NCI-H1048 (cell line): Measurements from ENCODE around the gene SLC39A10.
"Not testable (repeated sequence)": the region's sequence is repeated elsewhere in the genome, so short reads cannot be mapped to it uniquely, and the experiment has no call there.

ENCODE experiments used
- DNase-seq: peaks from one replicate; lab custom pipeline; 2025; lab: John Stamatoyannopoulos, UW

SLC39A10 gene, protein sequence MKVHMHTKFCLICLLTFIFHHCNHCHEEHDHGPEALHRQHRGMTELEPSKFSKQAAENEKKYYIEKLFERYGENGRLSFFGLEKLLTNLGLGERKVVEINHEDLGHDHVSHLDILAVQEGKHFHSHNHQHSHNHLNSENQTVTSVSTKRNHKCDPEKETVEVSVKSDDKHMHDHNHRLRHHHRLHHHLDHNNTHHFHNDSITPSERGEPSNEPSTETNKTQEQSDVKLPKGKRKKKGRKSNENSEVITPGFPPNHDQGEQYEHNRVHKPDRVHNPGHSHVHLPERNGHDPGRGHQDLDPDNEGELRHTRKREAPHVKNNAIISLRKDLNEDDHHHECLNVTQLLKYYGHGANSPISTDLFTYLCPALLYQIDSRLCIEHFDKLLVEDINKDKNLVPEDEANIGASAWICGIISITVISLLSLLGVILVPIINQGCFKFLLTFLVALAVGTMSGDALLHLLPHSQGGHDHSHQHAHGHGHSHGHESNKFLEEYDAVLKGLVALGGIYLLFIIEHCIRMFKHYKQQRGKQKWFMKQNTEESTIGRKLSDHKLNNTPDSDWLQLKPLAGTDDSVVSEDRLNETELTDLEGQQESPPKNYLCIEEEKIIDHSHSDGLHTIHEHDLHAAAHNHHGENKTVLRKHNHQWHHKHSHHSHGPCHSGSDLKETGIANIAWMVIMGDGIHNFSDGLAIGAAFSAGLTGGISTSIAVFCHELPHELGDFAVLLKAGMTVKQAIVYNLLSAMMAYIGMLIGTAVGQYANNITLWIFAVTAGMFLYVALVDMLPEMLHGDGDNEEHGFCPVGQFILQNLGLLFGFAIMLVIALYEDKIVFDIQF

DNA sequence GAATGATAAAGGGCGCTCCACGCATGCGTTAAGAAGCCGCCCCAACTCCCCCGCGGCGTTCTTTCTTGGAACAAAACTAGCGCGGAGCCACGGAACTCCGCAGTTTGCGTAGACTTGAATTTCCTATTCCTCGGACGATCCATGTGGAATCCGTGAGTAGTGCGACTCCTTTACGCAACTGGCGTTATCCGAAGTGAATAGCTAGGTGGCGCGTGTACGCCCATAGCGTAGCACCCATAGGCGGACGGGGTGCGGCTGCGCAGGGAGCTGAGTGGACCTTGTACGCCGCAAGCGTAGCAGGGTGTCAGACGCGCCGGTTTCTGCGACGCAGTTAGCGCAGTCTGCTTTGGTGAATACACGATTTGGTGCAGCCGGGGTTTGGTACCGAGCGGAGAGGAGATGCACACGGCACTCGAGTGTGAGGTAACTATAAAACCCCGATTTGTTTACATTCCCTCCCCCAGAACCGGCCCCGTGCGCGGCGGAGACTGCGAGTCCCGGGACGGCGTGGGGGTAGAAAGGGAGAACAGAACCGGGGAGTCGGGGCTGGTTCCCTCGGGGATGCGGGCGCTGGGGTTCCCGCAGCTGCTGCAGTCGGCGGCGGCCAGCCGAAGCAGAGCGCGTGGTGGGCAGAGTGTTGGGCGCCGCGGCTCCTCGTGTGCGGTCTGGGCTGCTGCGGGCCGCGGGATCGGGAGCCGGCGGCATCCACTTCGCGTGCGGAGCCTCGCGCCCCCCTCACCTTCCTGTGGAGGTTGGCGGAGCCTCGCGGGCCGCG, at the start of gene SLC39A10:
Gene SLC39A10 (plus strand): TSS at position 368 of the 775 bp plus-strand sequence. CDS start 22,817 bp downstream, outside the sequence.
- peak; percentile 94 for DNase-seq

DNA sequence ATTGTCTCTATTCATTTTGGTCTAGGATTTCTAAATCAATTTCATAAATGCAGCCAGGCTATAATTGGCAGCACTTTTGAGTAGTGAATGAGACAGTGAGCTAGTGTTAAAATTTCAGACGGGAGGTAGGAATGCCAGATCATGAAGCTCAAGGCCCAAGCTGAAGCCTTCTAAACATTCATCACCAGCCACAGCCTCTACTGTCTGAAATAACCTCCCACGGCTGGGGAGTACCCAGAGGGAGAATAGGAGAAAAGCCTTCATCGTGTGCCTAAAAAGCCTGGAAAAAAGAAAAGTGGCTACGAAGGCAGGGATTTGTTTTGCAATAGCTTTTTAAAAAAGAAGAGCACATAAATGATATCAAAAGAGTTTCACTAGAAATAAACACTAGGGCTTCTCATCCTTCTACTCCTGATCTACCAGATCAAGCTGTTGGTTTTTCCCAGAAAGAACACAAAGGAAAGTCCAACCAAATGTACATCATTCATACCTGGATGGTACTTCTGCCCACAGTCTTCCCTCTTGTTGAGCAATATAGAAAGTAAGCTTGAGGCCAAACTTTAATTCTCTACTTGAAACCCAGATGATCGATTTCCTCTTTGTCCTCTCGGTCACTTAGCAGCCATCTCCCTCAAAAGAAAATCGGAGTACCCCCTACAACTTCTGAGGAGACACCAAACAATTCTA, 48.1 kb upstream of the SLC39A10 start:
- DNase-seq, result no peak

DNA sequence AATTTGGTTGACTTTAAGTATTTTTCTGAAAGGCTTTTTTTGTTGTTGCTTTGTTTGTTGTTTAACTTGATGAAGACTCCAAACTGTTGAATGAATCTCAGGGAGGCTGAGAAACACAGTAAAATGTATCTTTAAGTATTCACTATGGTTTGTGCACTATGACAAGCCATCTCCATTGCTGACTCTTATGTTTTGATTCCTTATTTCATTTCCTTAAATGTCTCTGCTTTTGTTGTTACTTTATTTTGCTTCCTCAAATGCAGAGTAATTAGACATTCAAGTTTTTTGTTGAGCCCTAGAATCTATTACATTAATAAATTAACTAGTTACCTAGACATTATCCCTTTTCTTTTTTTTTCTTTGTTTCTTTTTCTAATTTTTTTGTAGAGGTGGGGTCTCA, 46.3 kb upstream of the SLC39A10 start:
- DNase-seq, result no peak

DNA sequence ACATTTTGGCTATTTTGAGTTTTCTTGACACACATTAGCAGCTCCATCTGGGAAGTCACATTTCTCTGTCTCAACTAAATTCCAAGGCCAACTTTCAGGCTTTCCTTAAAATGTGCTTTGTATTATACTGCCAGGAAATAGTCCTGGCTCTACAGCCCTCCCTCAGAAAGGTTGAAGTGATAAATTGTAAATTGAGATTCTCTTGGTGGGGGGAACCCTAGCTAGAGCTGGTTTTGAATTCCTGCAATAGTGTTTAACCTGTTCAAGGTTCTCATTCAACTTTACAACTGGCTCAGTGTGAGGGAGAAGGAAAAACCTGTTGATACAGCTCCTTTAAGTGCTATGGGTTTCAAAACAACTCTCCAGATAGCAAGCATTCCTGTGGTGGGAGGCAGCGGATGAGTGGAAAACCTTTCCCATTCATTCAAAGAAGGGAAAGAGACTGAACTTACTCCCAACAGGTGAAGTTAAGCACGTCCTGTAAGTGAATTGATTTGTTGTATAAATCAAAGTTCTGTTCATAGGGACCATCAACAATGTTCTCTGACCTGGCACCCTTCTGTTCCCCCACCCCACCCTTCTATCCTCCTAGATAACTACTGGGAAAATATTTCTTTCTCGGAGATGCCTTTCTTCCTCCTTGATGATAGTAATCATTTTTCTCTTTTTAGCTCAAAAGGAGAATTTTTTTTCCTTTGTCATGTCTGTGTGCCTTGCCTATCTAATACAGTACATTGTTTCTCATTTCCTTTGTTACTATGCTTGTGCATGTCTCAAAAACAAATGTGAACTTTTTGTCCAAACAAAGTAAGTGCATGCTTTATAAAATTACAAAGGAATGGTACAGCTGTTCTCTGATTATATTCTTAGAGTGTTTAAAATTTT, 44.2 kb upstream of the SLC39A10 start:
- no peak for DNase-seq

DNA sequence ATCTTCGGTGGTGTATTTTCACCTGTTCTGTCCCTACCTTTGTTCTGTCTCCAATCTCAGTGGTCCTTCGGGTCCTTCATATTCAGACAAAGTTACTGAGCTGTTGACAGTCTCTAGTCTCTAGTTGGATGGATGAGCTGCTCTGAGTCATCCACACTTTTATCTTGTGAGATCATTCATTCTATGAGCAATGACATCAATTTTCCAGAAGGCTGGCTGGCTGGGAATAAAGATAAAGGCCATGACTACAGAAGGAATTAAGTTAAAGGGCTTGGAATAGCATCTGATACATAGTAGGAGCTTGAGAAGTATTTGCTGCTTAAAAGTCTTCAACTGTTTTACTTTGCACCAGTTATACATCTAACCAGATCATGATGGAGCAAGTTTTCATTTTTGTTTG, 43.1 kb upstream of the SLC39A10 start:
- DNase-seq, result no peak

DNA sequence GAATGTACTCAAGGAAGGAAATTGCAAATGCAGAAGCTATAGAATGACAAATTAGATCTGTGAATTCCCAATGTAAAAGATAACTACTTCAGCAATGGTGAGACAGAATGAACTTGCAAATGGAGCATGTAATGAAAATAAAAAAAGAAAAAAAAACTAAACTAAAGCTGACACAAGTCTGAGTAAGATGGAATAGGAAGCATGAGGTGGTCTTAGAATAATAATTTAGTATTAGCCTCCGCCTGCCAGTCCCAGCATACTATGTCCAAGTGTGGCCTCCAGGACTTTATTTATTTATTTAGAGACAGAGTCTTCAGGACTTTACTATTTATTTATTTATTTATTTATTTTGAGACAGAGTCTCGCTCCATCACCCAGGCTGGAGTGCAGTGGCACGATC, 37.4 kb upstream of the SLC39A10 start:
- DNase-seq, result no peak

DNA sequence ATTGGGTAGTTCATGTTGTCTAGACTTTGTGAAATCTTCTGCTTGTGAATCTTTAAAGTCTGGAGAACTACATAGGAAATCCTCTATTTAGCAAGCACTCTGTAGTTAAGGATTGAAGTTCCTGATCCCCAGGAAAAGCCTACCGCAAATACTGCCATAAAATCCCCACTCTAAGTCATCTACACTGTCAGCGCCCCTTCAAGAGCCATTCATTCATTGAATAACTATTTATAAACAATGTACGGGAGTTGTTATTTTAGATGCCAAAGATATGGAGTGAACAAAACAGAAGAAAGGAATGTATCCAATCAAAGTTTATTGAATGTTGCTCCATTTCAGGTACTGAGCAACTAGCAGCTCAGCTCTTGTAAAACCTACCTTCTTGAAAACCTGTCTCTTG, 36.5 kb upstream of the SLC39A10 start:
- DNase-seq, result no peak

DNA sequence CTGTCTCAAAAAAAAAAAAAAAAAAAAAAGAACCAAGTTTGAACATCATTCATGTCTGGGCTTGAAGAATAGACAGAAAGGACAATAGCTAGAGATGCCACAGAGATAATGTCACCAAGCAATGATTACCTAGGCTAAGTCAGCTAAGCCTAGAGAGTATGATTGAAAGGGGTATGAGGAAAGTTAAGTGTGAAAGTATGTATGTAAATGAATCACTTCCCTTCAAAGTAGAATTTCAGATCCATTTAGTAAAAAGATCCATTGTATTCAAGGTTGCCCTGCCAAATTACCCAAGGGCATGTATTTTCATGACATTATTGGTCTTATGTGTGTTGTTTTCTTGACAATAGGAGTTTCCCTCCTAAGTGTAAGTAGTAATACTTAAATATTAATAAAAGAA, 34.1 kb upstream of the SLC39A10 start:
- no peak for DNase-seq

DNA sequence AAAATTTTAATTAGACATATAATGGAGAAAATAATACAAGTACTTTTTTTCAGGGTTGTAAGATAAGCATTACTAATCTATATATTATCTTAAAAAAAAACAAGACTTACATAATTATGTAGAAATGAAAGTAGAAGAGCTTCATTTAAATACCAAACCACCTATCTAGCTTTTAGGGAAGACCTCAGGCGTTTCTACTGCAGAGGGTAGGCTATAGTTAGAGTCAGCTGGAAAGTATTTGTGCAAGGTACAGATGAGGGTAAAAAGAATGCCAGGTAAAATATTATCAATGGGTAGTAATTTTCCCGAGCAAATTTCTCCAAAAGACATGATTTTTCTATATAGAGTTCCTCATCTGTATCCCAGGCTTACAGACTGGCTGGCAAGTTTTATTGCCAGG, 30.5 kb upstream of the SLC39A10 start:
- DNase-seq, result no peak

DNA sequence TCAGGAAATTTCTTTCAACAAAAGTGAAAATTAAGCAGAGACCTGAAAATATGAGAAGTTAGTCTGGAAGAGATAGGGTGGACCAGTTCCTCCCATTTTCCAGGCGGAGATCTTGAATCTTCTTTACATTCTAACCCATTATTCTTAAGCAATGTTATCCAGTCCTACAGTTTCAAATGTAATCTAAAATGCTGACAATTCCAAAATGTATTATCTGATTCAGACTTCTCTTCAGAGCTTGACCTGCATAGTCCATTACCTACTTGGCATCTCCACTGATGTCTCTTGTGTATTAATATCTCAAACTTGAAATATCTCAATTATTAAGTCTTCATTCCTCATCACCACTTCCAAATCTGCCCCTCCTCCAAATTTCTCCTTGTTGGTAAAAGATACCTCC, 28.4 kb upstream of the SLC39A10 start:
- DNase-seq, result no peak

DNA sequence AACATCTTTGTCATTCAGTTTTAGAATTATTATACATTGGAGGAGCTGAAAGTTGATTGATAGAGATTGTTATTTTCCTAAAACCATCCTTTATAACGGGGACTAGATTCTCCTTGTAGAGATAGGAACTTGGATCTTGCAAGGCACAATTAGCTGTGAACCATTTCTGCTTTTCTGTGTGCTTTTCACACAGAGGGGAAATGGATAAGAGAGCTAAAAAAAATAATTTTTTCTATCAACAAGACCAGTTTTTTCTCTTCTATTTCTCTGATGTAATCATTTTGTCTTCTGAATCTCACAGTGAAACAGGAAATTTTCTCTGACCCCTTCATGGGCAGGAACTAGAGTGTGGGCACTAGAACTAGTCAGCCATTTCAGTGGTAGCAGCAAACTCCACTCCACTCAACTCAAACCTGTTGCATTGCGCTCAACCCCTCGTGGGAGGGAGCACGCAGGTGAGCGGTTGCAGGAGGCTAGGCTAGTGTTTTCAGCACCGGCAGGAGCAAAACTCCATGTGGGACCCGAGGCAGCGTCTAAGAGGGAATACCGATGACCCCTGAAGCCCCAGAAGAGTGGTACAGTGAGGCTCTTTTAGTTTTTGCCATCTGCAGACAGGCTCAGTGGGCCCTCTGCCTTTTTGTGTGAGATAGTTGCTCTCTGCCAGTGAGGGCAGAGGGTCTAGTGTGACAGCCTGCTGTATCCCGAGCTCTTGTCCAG, 24.0 kb upstream of the SLC39A10 start:
- DNase-seq, result no peak

DNA sequence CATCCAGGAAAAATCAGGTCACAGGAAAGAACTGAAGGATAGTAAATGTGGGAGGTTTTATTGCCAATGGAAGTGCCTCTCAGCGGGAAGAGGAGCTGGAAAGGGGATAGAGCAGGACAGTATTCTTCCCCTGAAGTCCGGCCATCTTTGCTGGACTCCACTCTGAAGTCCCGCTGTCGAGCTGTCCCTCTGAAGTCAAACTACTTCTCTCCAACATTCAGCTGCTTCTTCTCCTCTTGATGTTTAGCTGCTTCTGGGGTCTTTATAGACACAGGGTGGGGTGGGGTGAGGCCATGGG, 23.5 kb upstream of the SLC39A10 start:
- DNase-seq, result no peak

DNA sequence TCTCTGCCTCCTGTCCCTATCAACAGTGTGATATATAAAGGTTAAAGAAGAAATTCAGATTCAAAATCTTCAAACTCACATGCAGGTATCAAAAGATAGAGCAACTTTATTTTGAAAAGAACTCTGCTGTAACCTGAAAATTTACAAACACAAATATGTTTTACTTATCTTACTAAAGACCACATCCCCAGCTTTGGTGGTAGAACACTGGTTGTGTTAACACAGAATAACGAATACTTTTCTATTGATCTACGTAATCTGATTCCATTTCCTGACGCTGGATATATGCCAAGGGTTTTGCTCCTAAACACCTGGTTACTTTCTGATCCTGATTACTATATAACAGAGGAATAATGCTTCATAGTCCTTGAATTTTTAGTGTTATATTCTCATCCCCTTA, 23.1 kb upstream of the SLC39A10 start:
- DNase-seq, result no peak

DNA sequence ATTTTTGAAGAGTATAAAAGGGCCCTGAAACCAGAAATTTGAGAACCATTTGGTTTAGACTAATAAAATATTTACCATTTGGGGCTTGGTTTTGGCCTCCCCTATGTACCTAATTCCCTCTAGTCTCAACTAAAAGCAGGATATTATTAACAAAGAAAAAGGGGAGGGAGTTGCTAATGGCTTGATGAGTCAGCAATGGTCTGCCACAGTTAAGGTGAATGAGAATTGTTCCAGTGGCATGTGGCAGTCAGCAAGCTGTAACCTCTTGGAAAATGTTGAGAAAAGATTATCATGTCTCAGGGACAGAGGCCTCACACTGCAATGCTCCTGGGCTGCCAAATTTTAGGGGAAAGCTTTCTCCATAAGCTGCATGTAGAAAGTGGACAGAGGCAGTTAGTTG, 20.1 kb upstream of the SLC39A10 start:
- DNase-seq, result no peak

DNA sequence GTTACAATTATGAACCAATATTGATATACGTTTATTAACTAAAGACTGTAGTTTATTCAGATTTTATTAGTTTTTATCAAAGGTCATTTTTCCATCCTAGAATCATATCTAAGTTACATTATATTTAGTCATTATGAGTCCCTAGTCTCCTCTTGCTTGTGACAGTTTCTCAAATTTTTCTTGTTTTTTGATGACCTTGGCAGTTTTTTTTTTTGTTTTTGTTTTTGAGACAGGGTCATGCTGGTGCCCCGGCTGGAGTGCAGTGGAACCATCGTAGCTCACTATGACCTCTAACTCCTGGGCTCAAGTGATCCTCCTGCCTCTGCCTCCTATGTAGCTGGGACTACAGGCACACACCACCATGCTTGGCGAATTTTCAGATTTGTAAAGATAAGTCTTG, 18.3 kb upstream of the SLC39A10 start:
- DNase-seq, result no peak

DNA sequence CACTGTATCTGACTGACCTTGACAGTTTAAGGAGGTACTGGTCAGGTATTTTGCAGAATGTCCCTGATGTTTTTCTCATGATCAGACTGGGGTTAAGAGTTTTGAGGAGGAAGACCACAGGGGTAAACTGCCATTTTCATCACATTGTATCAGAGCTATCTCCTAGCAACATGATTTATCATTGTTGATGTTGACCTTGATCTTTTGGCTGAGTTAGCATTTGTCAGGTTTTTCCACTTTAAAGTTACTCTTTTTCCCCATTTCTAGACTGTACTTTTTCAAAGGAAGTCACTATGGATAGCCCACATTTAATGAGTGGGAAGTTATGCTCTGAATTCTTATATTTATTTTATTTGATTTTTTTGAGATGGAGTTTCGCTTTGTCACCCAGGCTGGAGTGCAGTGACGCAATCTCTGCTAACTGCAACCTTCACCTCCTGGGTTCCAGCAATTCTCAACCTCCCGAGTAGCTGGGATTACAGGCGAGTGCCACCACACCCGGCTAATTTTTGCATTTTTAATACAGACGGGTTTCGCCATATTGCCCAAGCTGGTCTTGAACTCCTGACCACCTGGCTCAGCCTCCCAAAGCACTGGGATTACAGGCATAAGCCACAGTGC, 17.7 kb upstream of the SLC39A10 start:
- no peak for DNase-seq

DNA sequence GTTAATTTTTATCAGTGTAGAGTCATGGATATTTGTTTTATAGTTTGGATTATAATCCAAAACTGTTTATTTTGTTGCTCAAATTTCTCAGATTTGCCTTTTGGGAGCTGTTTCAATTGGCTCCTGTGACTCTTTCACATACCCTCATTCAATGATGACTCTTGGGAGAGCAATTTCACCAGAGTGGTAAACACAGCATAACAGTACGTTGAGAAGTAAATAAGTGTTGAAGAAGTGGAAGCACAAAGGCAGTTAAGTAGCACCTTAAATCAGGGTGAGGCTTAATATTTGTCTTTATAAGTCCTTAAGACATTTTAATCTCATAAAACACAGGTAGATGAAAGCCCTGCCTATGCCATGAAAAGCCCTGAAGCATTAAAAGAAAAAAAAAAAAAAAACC, 17.1 kb upstream of the SLC39A10 start:
- no peak for DNase-seq

DNA sequence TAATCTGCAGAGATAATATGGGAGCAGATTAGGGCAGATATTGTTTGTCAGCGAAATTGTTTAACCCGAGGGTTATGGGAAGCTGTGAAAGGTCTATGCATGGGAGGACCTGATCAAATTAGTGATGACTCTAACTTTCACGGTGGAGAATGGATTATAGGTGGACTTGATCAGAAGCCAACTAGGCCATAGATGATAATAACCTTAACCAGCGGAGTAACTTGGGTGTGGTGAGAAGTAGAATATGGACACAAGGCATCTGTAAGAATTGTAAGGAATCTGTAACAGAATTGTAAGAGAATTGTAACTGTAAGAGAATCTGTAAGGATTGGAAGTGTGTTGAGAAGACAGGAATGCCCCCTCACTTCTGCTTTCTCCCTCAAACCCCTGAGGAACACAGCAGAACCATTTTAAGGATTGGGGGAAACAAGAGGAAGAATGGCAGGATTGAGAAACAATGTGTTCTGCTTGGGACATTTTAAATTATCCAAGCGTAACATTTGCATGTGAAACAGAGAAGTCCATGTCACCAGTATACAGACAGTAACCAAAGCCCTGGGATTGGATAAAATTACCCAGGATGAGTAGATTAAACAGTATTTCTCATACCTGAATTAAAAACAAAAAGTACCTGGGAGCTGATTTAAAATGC, 14.9 kb upstream of the SLC39A10 start:
- no peak for DNase-seq

DNA sequence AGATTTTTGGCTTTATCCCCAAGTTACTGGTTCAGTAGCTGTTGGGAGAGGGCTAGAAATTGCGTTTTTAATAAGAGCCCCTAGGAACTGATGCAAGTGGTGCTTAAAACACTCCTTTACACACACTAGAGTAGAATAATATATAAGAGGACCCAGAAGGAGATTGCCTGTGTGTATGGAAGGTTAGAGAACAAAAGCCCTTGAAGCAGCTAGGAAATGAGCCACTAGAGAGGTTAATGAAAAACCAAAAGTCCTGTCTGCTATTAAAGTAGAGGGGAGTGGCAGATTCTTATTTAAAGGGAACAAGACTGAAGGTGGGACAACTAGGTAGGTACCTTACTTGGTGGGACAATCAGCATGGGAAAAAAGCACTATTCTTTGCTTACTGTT, 14.4 kb upstream of the SLC39A10 start:
- DNase-seq, result no peak

DNA sequence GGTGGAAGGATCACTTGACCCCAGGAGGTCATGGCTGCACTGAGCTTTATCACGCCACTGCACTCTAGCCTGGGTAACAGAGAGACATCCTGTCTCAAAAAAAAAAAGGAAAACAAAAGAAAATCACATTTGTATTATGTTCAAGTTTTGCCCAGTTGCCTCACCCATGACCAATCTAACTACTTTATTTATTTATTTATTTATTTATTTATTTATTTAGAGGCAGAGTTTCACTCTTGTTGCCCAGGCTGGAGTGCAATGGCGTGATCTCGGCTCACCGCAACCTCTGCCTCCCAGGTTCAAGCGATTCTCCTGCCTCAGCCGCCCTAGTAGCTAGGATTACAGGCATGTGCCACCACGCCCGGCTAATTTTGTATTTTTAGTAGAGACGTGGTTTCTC, 12.3 kb upstream of the SLC39A10 start:
- not testable (repeated sequence) for DNase-seq
